Activated CD4-positive, alpha-beta T cell treated with anti-CD3 and anti-CD28 coated beads for 24 hours (primary cell): ENCODE data around the gene LIG1.
"Not testable (repeated sequence)": the region's sequence is repeated elsewhere in the genome, so short reads cannot be mapped to it uniquely, and the experiment has no call there.

Experiments used
- DNase-seq, 2 donors: peaks; one replicate each; pipeline ENCODE4 v3.0.0-alpha.2; 2020; ENCODE audit warnings: low read depth in 2 of 2

The LIG1 gene

GRCh38 chr19:48081106-48081505, 89.0 kb downstream of the LIG1 start:
- DNase-seq, result no peak

GRCh38 chr19:48070177-48070769, 99.9 kb downstream of the LIG1 start:
- DNase-seq, result not testable (repeated sequence)

GRCh38 chr19:48069435-48069834, 100.7 kb downstream of the LIG1 start:
- DNase-seq, result no peak
